HCT116 (cell line): ENCODE results near the gene UMODL1. TPM values are rescaled to one million over a fixed set of nuclear protein-coding genes. Genes with fewer than 3 reads are reported as not detected.

Experiments
- ATAC-seq: fragments of 200-7000 bp; cut with Tn5 transposase; 2 replicates; pipeline ENCODE4 v1.9.1; 2020; ENCODE audit warnings: mild to moderate bottlenecking, moderate library complexity
- BruUV-seq: library from RNA; stranded (reverse); fragments of 400-500 nt; replicated peaks from 2 replicates; lab custom pipeline; 2021; lab: Mats Ljungman, UMichigan
- CTCF ChIA-PET: fragments of 300-600 bp; sonication (Branson Sonifier 250); formaldehyde crosslinking; loops from one replicate; lab custom pipeline; 2021; ENCODE audit warnings: antibody characterized with exemption; lab: Charles Lee
- POLR2A ChIA-PET: fragments of 300-600, 350-600 bp; sonication (Branson Sonifier 250); formaldehyde crosslinking; loops from one replicate; lab custom pipeline; 2021; ENCODE audit warnings: antibody characterized with exemption; lab: Charles Lee
- RAD21 ChIA-PET, 2 experiments: fragments of 300-600 bp; sonication (Branson Sonifier 250); formaldehyde crosslinking; loops; one replicate each; lab custom pipeline; 2023; ENCODE audit warnings: low total read pairs in 2 of 2; ENCODE audit not compliant: uncharacterized antibody in 2 of 2, unreplicated experiment in 2 of 2, low non-redundant PET in 1 of 2; lab: Charles Lee
- DNase-seq: peaks from one replicate; pipeline ENCODE4 v3.0.0-alpha.2; 2010; ENCODE audit warnings: low read depth, low spot score
- H2AFZ ChIP-seq: fragments of 200-600 bp; shearing (Covaris generic), sonication (generic); 2 replicates; pipeline ENCODE4 v1.6.1; 2017; ENCODE audit warnings: low read depth, mixed run types, mixed read lengths, antibody characterized with exemption, low read length; ENCODE audit not compliant: poor library complexity, severe bottlenecking
- H3K27ac ChIP-seq: 2 replicates; pipeline ENCODE4 v1.5.1; 2012; ENCODE audit warnings: low read depth, low read length
- H3K27me3 ChIP-seq: fragments of 200-600 bp; sonication (generic); 2 replicates; pipeline ENCODE4 v1.6.1; 2016; ENCODE audit warnings: mixed run types, low read length, mixed read lengths; ENCODE audit not compliant: insufficient read depth
- H3K36me3 ChIP-seq, 2 experiments: fragments of 200-500 bp in 1 of 2; fragments of 200-600 bp in 1 of 2; sonication (Bioruptor generic) in 1 of 2; sonication (generic) in 1 of 2; 2 replicates each; pipeline versions ENCODE4 v1.5.1 to v1.6.1; 2014 to 2016; ENCODE audit warnings: low read length in 2 of 2, inconsistent platforms in 1 of 2, mixed read lengths in 1 of 2, mixed run types in 1 of 2; ENCODE audit not compliant: insufficient read depth in 2 of 2, control insufficient read depth in 1 of 2
- H3K4me1 ChIP-seq, 2 experiments: fragments of 200-600 bp in 1 of 2; sonication (generic) in 1 of 2; 2 replicates each; pipeline versions ENCODE4 v1.5.1 to v1.6.1; 2012 to 2017; ENCODE audit warnings: low read length in 2 of 2, inconsistent platforms in 1 of 2, mild to moderate bottlenecking in 1 of 2, mixed read lengths in 1 of 2, mixed run types in 1 of 2, moderate library complexity in 1 of 2; ENCODE audit not compliant: insufficient read depth in 2 of 2, control insufficient read depth in 1 of 2
- H3K4me2 ChIP-seq: fragments of 200-600 bp; sonication (generic); 2 replicates; pipeline ENCODE4 v1.6.1; 2017; ENCODE audit warnings: mixed run types, low read length, mixed read lengths
- H3K4me3 ChIP-seq, 2 experiments: fragments of 200-600 bp in 1 of 2; sonication (generic) in 1 of 2; replicated peaks in 1 of 2; 2 replicates each; pipeline ENCODE4 v1.5.1; 2011 to 2016; ENCODE audit warnings: low read length in 2 of 2, control low read depth in 1 of 2, low read depth in 1 of 2, mild to moderate bottlenecking in 1 of 2, mixed read lengths in 1 of 2, mixed run types in 1 of 2
- H3K79me2 ChIP-seq: fragments of 200-600 bp; sonication (generic); 2 replicates; pipeline ENCODE4 v1.6.1; 2017; ENCODE audit warnings: mild to moderate bottlenecking, mixed run types, low read length, moderate library complexity, mixed read lengths; ENCODE audit not compliant: insufficient read depth
- H3K9ac ChIP-seq: fragments of 200-600 bp; sonication (generic); 2 replicates; pipeline ENCODE4 v1.6.1; 2016; ENCODE audit warnings: low read length, mixed read lengths
- H3K9me2 ChIP-seq: fragments of 200-600 bp; sonication (generic), shearing (Covaris generic); 2 replicates; pipeline ENCODE4 v1.6.1; 2017; ENCODE audit warnings: mixed run types, mild to moderate bottlenecking, moderate library complexity; ENCODE audit not compliant: insufficient read depth
- H3K9me3 ChIP-seq, 2 experiments: fragments of 200-500 bp in 1 of 2; fragments of 200-600 bp in 1 of 2; sonication (Bioruptor generic) in 1 of 2; sonication (generic) in 1 of 2; 2 replicates each; pipeline ENCODE4 v1.6.1; 2014 to 2017; ENCODE audit warnings: low read length in 2 of 2, mixed read lengths in 2 of 2, inconsistent platforms in 1 of 2, low read depth in 1 of 2, mild to moderate bottlenecking in 1 of 2, mixed run types in 1 of 2, moderate library complexity in 1 of 2; ENCODE audit not compliant: control insufficient read depth in 1 of 2, insufficient read depth in 1 of 2
- H4K20me1 ChIP-seq: fragments of 200-600 bp; sonication (generic), shearing (Covaris generic); 2 replicates; pipeline ENCODE4 v1.6.1; 2017; ENCODE audit warnings: mixed run types, mild to moderate bottlenecking, moderate library complexity; ENCODE audit not compliant: insufficient read depth
- CEBPB ChIP-seq: IDR thresholded peaks from 2 replicates; pipeline ENCODE4 v1.6.1; 2012; ENCODE audit warnings: low read depth
- CTCF ChIP-seq, 3 experiments: fragments of 200-600 bp in 1 of 3; sonication (generic) in 1 of 3; IDR thresholded peaks in 2 of 3; conservative IDR thresholded peaks in 1 of 3; 2 replicates each; pipeline ENCODE4 v1.5.1; 2012 to 2017; ENCODE audit warnings: low read depth in 2 of 3, low read length in 2 of 3, antibody characterized with exemption in 1 of 3, borderline replicate concordance in 1 of 3, control low read depth in 1 of 3, mild to moderate bottlenecking in 1 of 3, mixed read lengths in 1 of 3, mixed run types in 1 of 3, moderate library complexity in 1 of 3; ENCODE audit not compliant: insufficient read depth in 1 of 3
- EGR1 ChIP-seq: IDR thresholded peaks from 2 replicates; pipeline ENCODE4 v1.6.1; 2012; ENCODE audit warnings: low read depth
- ELF1 ChIP-seq: IDR thresholded peaks from 2 replicates; pipeline ENCODE4 v1.6.1; 2012; ENCODE audit warnings: low read depth, borderline replicate concordance
- EZH2 ChIP-seq: fragments of 200-600 bp; sonication (generic); IDR thresholded peaks from 2 replicates; pipeline ENCODE4 v1.6.1; 2017; ENCODE audit warnings: antibody characterized with exemption, mixed run types
- EZH2phosphoT487 ChIP-seq: fragments of 200-600 bp; IDR thresholded peaks from 2 replicates; pipeline ENCODE4 v1.6.1; 2018; ENCODE audit warnings: antibody characterized with exemption, borderline replicate concordance
- MAX ChIP-seq: IDR thresholded peaks from 2 replicates; pipeline ENCODE4 v1.6.1; 2012
- POLR2AphosphoS5 ChIP-seq: IDR thresholded peaks from 2 replicates; pipeline ENCODE4 v1.6.1; 2011; ENCODE audit warnings: mild to moderate bottlenecking, low read depth, low read length, moderate library complexity
- RAD21 ChIP-seq: IDR thresholded peaks from 2 replicates; pipeline ENCODE4 v1.6.1; 2012; ENCODE audit warnings: low read depth, mild to moderate bottlenecking
- SRF ChIP-seq: IDR thresholded peaks from 2 replicates; pipeline ENCODE4 v1.6.1; 2012; ENCODE audit warnings: low read depth
- ZBTB33 ChIP-seq: IDR thresholded peaks from 2 replicates; pipeline ENCODE4 v1.6.1; 2011; ENCODE audit warnings: mild to moderate bottlenecking, low read length, moderate library complexity; ENCODE audit not compliant: insufficient replicate concordance; ENCODE audit errors: extremely low read depth
- intact Hi-C: fragments of 100-400 bp; cut with micrococcal nuclease; formaldehyde crosslinking; loops from 2 replicates; pipeline ENCODE4 v1.10.0; 2022
- total RNA-seq: library from RNA; stranded (reverse); gene quantifications from one replicate; pipeline ENCODE4 v1.2.1, GENCODE V29; 2021; ENCODE audit not compliant: unreplicated experiment

The UMODL1 gene
- total RNA-seq, 1 experiment from 2014 or later = not detected

GRCh38 chr21:42063191-42063570, 7.9 kb upstream of the UMODL1 start:
- Histone ChIP-seq H3K79me2 (no peaks in the 10 kb centered on the region), H3K9me3 (no peaks in the 10 kb centered on the region), H3K27me3 (no peaks in the 10 kb centered on the region), H4K20me1 (no peaks in the 10 kb centered on the region), H3K9ac (no peak overlapping the region), H3K27ac (no peak overlapping the region)
- POLR2A ChIA-PET = no interaction called here
- CTCF ChIA-PET = no interaction called here
- intact Hi-C loops = no loop called here
- RAD21 ChIA-PET = no interaction called here
- no peak for TF ChIP-seq EZH2
- TF ChIP-seq SRF = no peak
- no peak for TF ChIP-seq CEBPB
- no peak for TF ChIP-seq EGR1
- no peak for TF ChIP-seq ZBTB33
- no peak for TF ChIP-seq MAX
- no peak for TF ChIP-seq POLR2AphosphoS5
- TF ChIP-seq RAD21 = no peak
- TF ChIP-seq CTCF (IDR thresholded peaks at IDR 0.05 in 2 of 3, conservative IDR thresholded peaks at IDR 0.05 in 1 of 3; ENCODE audit: borderline replicate concordance in 1 of 3, insufficient read depth in 1 of 3, low read depth in 2 of 3, low read length in 2 of 3) = no peak
- no peak for TF ChIP-seq EZH2phosphoT487
- no peak for TF ChIP-seq ELF1
- TF ChIP-seq, all 23 proteins: peak for 0
- H3K9me2 ChIP-seq = no peaks in the 10 kb centered on the region
- no peaks in the 10 kb centered on the region for H3K36me3 ChIP-seq
- ATAC-seq = no peak
- BruUV-seq = no TSS peak
- peaks cover 0 to 8% of the 10 kb centered on the region in 2 experiments; a peak in 2 of 4 replicates for H3K4me1 ChIP-seq
- H3K4me2 ChIP-seq = no peak overlapping the region
- no peak overlapping the region for H2AFZ ChIP-seq
- H3K4me3 ChIP-seq = no peak overlapping the region
- DNase-seq = no peak
